Measurements from ENCODE around the gene NDUFS8. TPM values are rescaled to one million over a fixed set of nuclear protein-coding genes. Genes with fewer than 3 reads are reported as not detected.

Gene NDUFS8
- total RNA-seq, 1 experiment from 2014 or later, result 91.2 TPM

- in situ Hi-C loops (cut with HindIII; ENCODE audit: low pct_unique_long_range_greater_than_20kb, low sequenced_read_pairs), result no loop called here
- no peak for DNase-seq (ENCODE audit: low read depth, low spot score)
These were observed 31.3 kb upstream of the NDUFS8 start for GRCh38 chr11:67999201-67999629.

- in situ Hi-C loops (cut with HindIII; ENCODE audit: low pct_unique_long_range_greater_than_20kb, low sequenced_read_pairs), result no loop called here
- DNase-seq (ENCODE audit: low read depth, low spot score), result no peak
These were observed 30.8 kb upstream of the NDUFS8 start for GRCh38 chr11:67999704-68000103.

GRCh38 chr11:68002575-68002937, 27.9 kb upstream of the NDUFS8 start:
- in situ Hi-C loops (cut with HindIII; ENCODE audit: low pct_unique_long_range_greater_than_20kb, low sequenced_read_pairs), result no loop called here
- DNase-seq (ENCODE audit: low read depth, low spot score), result no peak

- in situ Hi-C loops (cut with HindIII; ENCODE audit: low pct_unique_long_range_greater_than_20kb, low sequenced_read_pairs), result no loop called here
- no peak for DNase-seq (ENCODE audit: low read depth, low spot score)
These were observed 27.3 kb upstream of the NDUFS8 start for GRCh38 chr11:68002938-68003845.

GRCh38 chr11:68003846-68004550, 26.5 kb upstream of the NDUFS8 start, which contains the start of gene UNC93B1:
Gene UNC93B1, minus strand, starts transcription at chr11:68004097. Its CDS starts 54 bp downstream, at chr11:68004043.
- peak; percentile 78 for DNase-seq (ENCODE audit: low read depth, low spot score)
- in situ Hi-C loops (cut with HindIII; ENCODE audit: low pct_unique_long_range_greater_than_20kb, low sequenced_read_pairs), result no loop called here

- no peak for DNase-seq (ENCODE audit: low read depth, low spot score)
- in situ Hi-C loops (cut with HindIII; ENCODE audit: low pct_unique_long_range_greater_than_20kb, low sequenced_read_pairs), result no loop called here
These were observed 25.7 kb upstream of the NDUFS8 start for GRCh38 chr11:68004551-68005335.

GRCh38 chr11:68006606-68007166, 23.8 kb upstream of the NDUFS8 start:
- in situ Hi-C loops (cut with HindIII; ENCODE audit: low pct_unique_long_range_greater_than_20kb, low sequenced_read_pairs), result no loop called here
- DNase-seq (ENCODE audit: low read depth, low spot score), result no peak

GRCh38 chr11:68007498-68008380, 22.7 kb upstream of the NDUFS8 start:
- DNase-seq (ENCODE audit: low read depth, low spot score), result no peak
- in situ Hi-C loops (cut with HindIII; ENCODE audit: low pct_unique_long_range_greater_than_20kb, low sequenced_read_pairs), result no loop called here

GRCh38 chr11:68008381-68009337, 21.8 kb upstream of the NDUFS8 start:
- in situ Hi-C loops (cut with HindIII; ENCODE audit: low pct_unique_long_range_greater_than_20kb, low sequenced_read_pairs), result no loop called here
- no peak for DNase-seq (ENCODE audit: low read depth, low spot score)

- in situ Hi-C loops (cut with HindIII; ENCODE audit: low pct_unique_long_range_greater_than_20kb, low sequenced_read_pairs), result no loop called here
- peak; percentile 29 for DNase-seq (ENCODE audit: low read depth, low spot score)
These were observed 20.9 kb upstream of the NDUFS8 start for GRCh38 chr11:68009391-68010089.

- in situ Hi-C loops (cut with HindIII; ENCODE audit: low pct_unique_long_range_greater_than_20kb, low sequenced_read_pairs), result no loop called here
- peak; percentile 72 for DNase-seq (ENCODE audit: low read depth, low spot score)
These were observed 20.1 kb upstream of the NDUFS8 start, which contains the start of gene ALDH3B1 for GRCh38 chr11:68010090-68011041. Gene ALDH3B1, plus strand, starts transcription at chr11:68010327. Its CDS starts 4,971 bp downstream, at chr11:68015298.

GRCh38 chr11:68011051-68011943, 19.2 kb upstream of the NDUFS8 start:
- in situ Hi-C loops (cut with HindIII; ENCODE audit: low pct_unique_long_range_greater_than_20kb, low sequenced_read_pairs), result no loop called here

More at GRCh38 chr11:68011051-68011943, 19.2 kb upstream of the NDUFS8 start:
- DNase-seq (ENCODE audit: low read depth, low spot score), result no peak

All from SK-MEL-5 (cell line).